Femur (tissue), 1 donor: Measurements from ENCODE around the gene PTCD2.
"Not testable (repeated sequence)": the region's sequence is repeated elsewhere in the genome, so short reads cannot be mapped to it uniquely, and the experiment has no call there.

Experiments
- DNase-seq: peaks from one replicate; pipeline ENCODE4 v3.0.0-alpha.2; 2017

PTCD2 gene

DNA sequence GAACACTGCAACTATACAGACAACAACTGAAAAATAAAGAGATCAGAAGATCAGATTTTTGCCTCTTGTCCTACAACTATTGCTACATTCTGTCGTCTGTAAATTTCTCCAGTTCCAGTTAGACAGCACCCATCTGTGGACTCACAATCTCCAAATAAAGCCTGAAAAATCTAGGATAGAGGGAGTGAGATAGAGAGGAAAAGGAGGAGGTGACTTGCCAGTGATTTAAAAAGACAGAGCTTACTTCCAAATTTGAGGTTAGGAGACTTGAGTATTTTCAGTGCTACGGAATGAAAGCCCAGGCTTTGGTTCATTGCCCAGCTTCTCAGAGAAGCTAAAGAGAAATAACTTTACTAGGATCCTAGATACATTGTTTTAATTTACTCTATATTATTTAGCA, 63.6 kb downstream of the PTCD2 start:
- DNase-seq: no peak

DNA sequence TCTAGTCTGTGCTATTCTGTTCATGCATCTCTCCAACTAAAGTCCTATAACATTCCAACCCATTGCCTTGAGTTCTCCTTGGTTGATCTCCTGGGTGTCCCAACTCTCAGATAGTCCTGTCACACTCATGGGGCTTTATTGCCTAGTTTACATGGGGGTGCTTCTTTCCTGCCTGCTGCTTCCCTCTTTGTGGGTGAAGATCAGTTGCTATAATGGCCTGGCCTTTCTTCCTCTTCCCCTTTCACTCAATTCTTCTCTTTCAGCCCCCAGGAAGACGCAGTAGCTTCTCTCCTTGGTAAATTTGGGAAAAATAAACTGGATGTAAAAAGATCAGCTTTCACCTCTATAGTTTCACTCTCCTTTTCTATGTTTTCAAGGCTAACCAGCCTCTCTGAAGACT, 66.5 kb downstream of the PTCD2 start:
- DNase-seq: no peak

DNA sequence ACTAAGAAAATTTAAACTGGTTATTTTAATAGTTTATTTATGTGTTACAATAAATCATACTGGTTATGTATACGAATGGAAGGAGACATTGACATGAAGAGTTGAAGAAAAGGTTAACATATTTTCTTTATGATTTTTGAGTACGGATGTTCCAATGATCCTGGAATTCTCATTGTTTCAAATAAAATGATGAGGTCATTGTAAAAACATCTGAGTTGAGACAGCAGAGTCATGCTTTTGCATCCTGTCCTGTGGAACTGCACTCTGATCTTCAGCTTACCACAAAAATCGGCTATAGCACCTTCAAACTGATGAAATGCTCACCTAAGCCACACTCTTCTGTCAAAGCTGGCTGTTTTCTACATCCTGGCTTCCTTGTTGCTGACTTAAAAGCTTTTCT, 67.8 kb downstream of the PTCD2 start:
- no peak for DNase-seq

DNA sequence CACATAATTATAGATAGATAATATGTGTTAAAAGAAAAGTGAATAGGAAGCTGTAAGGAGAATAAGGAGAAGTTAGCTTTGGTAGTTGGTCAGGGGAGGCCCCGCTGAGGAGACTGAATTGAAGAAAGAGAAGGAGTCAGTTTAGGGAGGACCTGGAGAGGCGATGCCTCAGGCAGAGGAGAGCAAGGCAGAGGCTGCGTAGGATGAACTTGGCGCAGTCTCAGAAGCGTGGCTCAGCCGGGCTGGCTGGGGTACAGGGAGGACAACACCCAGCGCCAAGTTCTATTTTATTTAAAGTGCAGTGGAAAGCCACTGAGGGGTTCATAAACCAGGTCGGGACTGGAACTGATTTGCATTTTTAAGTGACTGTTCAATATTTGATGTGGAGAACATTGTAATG, 68.5 kb downstream of the PTCD2 start:
- DNase-seq: peak; percentile 43

DNA sequence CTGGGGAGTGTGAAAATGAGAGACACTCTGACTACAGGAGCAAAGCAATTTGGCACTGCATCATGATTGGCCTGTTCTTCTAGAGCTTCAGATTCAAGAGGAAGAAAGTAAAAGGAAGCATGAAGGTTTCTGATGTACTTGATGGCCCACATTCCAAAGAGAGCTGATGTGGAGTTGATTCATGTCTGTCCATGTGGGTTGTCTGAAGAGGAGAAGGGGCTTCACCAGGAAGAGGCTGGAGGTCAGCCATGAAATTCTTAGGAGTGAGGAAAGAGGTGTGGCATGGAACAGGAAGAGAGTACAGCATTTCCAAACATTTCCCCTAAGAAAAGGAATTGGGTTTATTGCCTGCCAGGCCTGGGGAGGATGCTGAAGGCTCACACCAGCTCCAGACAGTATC, 70.7 kb downstream of the PTCD2 start:
- DNase-seq: no peak

DNA sequence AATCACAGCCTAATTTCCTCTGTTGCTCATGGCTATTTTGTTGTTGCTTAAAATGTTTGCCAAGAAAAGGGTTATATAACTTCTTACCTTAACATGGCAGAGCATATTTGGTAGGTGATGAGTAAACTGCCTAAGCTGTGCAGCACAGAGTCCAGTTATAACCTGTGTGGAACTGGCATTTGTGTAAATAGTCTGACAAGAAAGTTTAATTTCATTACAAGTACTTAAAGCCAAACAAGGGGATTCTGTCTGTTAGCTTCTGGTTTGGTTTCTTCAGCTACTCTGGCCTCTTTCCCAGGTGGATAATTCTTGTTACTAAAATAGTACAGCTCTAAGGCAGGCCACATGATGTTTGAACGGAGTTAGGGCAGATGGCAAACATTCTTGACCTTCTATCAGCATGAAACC, 72.2 kb downstream of the PTCD2 start:
- no peak for DNase-seq

DNA sequence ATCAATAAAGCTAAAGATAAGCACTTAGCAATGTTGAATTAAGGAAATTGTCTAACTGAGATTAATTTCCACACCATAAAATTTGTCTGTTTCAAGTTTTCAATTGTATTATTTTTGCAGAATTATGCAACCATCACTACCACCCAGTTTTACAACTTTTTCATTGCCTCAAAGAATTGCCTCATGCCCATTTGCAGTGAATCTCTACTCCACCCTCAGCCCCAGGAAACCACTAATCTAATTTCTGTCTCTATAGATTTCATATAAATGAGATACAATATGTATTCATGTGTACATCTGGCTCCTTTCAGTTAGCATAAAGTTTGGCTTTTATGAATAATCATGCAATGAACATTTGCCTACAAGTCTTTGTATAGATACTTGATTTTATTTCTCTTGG, 72.9 kb downstream of the PTCD2 start:
- no peak for DNase-seq

DNA sequence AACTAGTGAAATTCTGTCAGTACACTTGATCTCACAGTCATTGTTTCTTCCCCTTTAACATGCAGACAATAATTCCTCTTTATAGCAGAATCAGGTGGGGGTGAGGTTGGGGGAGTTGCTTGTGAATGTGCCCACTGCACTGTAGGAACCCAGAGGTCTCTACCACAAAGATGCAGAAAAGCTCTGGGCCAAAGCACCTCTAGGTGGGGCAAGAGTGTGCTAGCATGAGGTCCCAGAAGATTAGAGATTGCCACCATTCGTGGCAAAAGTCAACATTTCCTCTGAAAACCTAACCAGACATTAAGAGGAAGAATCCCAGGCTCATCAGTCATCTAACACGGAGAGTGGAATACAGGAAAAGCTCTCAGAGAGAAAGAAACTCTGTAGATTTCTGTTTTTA, 74.5 kb downstream of the PTCD2 start:
- DNase-seq: no peak

DNA sequence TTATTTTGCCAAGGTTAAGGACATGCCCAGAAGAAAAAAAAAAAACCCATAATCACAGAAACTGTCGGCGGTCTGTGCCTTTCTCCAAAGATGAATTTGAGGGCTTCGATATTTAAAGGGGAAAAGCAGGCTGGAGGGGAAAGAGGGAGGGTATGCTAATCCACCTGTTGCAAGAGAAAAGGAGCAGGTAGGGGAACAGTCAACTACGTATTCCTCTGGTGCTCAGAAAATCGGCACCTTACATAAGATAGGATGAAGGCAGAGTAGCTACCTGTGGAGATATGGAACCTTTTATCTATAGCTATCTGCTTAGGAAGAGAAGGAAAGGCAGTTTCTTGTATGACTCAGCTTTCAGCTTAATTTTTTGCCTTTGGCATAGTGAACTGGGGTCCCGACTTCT, 77.7 kb downstream of the PTCD2 start:
- no peak for DNase-seq

DNA sequence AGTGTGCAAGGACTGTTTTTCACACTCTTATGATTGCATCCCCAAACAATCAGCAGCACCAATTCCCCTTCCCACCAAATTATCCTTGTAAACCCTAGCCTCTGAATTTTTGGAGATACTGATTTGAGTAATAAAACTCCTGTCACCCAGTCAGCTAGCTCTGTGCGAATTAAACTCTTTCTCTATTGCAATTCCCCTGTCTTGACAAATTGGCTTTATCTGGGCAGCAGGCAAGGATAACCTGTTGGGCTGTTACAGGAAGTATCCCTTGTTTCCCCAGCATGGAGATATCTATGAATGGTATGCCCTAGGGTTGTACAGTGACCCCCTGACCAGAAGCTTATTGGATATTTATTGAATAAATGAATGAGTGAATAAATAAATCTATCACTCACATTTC, 80.8 kb downstream of the PTCD2 start:
- no peak for DNase-seq

DNA sequence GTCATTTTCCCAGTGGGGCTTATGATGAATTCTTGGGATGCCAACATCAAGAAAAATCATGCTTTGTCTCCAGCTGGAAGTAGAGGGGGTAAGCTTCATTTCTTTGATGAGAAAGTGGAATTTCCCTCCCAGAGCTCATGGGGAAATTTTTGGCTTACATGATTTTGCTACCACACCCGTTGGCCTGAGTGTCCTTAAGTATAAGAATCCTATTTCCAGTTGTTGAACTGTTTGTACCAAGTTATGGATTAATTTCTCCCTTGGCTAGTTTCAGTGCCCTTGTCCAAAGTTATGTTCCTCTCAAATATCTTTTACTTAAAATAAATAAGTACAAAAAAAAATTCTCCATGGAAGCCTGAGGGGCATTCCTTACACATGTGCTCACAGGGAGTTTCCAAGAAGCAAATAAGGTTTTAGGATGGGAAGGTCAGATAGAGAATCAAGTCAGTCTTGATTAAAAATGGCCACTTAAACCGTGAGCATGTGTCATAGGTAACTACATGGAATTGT, 82.3 kb downstream of the PTCD2 start:
- DNase-seq: no peak

DNA sequence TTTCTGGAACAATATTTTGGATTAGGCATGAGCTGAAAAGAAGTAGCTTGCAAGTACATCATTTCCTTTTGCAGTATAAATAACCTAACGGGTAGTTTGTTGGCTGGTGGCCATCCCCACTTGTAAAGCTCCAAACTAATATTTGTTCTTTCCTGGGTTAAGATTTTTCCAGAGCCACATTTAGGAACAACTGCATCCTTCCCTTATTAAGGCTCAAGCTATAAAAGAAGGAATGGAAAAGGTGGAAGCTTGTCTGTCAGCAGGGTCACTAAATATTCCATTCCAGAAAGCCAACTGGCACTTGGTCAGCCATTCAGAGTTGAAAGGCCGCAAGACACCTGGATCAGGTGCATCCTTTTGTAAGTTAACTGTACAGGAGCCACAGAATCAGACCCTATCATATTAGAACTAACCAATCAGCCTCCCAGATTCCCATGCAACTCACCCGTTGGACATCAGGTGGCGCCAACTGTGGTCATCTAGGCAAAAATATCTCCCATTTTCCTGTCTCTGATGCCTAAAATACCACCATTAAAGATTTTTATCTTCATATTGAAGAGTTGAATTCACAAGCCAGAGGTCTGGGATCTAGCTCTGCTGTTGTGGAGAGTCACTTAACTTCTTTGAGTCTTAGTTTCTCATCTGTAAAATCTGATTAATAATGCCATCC, 82.9 kb downstream of the PTCD2 start:
- peak; percentile 44 for DNase-seq

DNA sequence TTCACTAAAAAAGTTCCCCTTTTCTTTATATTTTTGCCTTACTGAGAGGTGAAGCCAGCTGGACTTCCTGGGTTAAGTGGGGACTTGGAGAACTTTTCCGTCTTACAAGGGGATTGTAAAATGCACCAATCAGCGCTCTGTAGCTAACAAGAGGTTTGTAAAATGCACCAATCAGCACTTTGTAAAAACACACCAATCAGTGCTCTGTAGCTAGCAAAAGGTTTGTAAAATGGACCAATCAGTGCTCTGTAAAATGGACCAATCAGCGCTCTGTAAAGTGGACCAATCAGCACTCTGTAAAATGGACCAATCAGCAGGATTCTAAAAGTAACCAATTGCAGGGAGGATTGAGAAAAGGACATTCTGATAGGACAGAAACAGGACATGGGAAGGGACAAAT, 84.6 kb downstream of the PTCD2 start:
- DNase-seq: not testable (repeated sequence)

DNA sequence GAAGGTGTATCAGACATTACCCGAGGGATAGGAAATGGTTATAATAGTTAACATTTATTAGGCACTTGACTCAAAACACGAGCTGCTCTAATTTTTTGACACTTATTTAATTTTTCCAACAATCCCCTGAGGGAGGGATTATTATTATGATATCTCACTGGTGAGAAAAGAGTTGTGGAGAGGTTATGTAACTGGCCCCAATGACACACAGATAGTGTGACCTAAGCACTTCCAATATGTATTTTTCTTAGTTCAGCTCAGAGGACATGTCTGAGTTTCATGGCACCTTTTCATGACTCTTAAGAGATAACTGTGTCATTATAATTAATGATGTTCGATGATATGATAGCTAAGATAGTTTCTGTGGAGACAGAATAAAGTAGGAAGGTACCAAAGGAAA, 86.9 kb downstream of the PTCD2 start:
- DNase-seq: no peak

DNA sequence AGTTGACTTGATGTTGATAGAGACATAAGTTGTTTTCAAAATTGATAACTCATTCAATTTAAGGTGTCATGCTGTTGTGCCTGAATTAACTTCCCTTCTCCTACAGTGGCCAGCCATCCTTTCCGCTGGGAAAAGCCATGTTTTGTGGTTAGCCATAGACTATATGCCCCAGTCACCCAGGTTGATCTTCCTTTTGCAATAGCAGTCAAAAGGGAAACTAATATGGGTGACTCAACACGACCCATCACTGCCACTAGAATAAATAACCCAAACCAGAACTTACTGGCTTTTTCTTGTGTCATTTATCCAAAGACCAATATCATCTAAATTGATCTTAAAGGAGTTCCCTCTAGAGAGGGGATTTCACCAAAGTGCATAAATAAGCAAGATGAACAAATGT, 87.4 kb downstream of the PTCD2 start:
- DNase-seq: no peak

DNA sequence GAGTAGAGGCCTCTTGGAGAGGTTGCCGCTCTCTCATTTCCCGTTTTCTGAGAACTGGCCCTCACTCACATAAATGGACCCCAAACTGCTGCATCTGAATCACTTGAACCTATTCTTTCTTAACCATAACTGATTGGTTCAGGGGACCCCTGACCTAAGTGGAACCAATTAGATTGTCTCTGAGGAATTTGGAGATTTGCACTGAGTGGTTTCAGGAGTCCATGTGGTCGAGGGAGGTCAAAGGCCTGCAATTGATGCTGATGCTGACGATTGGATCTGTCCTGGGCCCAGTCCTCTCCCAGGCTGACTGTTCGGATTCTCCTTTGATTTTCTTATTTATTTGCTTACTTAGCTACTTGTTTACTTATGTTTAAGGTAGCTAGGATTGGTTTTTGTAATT, 88.0 kb downstream of the PTCD2 start:
- no peak for DNase-seq

DNA sequence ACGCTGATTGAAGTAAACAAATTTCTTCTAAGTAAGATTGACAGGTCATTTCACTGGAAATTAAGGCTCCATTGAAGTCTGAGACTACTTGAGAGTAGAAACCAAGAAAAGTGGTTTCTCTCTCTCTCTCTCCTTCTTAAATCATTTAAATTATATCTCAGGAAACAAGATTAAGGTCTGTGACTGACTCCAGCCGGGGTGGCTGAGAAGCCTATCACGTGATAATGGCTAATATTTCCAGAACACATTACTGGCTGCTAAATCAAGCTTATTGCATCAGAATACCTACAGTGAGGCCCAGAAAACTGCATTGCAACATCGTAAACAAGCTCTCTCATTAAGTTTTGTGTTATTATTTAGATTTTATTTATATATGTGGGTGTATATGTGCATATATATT, 88.4 kb downstream of the PTCD2 start:
- no peak for DNase-seq

DNA sequence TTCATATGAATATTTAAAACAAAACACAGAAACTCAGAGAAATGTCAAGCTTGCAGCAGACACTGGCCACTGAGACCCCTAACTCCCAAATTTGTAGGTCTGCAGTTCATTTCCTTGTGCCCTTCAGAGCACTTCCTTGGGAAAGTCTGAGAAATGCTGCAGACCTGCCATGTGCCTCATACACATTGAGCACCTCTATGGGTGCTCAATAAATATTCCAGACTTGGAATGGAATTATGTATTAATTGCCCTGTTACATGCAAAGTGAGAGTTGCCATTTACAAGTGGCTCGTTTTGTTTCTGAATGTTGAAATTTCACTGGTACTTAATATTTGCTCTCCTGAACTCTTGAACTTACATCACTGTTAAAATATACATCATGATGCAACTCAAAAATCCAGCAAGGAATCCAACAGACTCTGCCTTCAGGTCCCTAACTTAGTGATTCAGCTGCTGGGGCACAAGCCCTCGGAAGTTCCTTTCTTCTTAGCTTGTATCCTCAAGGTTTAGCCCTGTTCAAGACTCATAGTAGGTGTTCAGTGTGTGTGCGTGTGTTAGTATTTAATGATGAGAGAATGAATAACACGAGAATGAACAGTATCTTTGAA, 90.6 kb downstream of the PTCD2 start:
- DNase-seq: no peak

DNA sequence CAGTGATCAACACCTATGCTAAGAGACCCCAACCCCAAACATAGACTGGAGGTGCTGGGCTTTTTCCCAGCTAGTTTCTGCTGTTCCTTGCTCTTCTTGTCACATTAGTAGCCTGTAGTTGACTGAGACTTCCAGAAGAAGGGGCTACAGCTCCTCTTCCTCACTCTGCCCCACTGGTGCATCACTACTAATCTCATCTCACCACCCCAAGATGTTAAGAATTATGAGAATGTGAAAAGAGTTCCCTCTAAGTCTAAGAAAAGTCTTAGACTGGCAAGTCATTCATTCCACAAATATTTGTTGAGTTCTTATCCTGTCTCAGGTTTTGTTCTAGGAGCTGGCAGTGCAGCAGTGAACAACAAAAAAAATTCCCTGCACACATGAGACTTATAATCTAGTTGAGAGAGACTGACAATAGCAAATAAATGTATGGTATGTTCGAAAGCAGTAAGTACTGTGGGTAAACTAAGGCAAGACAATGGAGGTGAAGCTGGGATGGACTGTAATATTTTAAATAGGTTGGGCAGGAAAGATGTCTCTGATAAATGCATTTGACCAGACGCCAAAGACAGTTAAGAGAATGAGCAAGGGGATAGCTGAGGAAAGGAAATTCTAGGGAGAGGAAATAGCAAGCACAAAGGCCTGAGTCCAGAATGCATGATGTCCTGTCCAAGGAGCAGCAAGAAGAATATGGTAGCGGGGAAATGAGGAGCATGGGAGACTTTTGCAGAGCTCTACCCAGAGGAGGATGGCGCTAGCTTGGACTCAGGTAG, 92.3 kb downstream of the PTCD2 start:
- no peak for DNase-seq

DNA sequence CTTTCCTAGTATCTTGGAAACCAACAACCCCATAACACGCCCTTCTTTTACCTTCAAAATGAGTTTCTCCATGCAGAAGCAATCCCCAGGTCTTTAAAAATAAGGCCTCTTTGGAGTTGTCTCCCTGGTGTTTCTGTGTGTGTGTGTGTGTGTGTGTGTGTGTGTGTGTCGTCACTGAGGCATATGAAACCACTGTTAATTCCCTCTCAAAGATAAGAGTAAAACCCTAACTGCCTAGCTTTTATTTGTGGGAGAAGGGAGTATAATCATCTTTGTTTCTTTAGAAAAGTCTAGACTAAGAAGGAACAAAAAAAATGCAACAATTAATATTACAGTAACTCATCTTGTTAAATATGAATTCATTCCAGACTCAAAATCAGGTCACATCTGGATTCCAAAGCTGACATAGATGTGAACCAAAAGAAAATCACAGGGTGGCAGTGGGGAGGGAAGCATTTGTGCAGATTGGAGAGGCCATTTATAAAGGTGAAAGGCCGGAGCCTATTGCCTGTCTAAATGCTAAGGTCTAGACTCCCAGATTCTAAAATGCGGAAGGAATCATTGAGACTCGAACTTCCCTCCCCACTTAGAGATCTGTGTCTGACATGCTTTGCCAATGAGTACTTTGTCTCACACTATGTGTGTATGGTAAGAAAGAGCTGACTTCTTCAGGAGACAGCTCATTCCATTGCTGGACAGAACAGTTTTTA, 95.6 kb downstream of the PTCD2 start:
- no peak for DNase-seq

DNA sequence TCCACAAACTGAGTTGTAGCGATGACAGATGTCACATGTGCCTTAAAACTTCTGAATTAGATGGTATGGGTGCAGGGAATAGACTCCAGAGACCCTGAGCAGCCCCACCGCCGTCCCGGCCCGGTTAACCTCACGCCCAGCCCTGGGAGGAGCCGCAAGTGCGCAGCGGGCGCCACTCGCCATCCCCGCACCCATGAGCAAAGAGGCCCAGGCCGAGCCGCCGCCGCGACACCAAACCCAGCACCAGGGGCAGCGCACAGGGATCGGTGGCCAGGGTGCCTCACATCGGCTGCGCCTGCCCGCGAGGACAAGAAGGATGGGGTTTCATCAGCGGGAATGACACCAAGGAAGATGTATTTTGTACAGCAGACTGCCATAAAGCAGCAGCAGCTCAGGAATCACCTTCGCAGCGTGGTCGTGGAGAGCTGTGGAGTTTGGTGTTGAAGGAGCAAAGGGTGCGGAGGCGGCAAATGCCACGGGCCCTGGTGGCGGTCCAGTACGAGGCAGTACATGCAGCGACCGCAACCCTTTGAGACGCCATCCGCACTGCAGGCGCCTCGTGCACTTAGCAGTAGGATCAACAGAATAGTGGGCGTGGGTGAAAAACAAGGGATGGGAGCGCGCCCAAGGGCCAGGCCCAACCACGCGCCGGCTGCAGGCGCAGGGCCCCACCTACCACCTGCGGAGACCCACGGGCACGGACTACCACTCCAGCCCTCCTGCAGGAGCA, 97.3 kb downstream of the PTCD2 start:
- no peak for DNase-seq
